CD4-positive, alpha-beta T cell treated with Interleukin-2 at 100 ng/mL for 4 hours (primary cell): ENCODE data around the gene SEC24C.
"Not testable (repeated sequence)": the region's sequence is repeated elsewhere in the genome, so short reads cannot be mapped to it uniquely, and the experiment has no call there.

ENCODE experiments used
- DNase-seq: peaks from one replicate; pipeline ENCODE4 v3.0.0-alpha.2; 2020; ENCODE audit warnings: low spot score

The SEC24C gene, protein sequence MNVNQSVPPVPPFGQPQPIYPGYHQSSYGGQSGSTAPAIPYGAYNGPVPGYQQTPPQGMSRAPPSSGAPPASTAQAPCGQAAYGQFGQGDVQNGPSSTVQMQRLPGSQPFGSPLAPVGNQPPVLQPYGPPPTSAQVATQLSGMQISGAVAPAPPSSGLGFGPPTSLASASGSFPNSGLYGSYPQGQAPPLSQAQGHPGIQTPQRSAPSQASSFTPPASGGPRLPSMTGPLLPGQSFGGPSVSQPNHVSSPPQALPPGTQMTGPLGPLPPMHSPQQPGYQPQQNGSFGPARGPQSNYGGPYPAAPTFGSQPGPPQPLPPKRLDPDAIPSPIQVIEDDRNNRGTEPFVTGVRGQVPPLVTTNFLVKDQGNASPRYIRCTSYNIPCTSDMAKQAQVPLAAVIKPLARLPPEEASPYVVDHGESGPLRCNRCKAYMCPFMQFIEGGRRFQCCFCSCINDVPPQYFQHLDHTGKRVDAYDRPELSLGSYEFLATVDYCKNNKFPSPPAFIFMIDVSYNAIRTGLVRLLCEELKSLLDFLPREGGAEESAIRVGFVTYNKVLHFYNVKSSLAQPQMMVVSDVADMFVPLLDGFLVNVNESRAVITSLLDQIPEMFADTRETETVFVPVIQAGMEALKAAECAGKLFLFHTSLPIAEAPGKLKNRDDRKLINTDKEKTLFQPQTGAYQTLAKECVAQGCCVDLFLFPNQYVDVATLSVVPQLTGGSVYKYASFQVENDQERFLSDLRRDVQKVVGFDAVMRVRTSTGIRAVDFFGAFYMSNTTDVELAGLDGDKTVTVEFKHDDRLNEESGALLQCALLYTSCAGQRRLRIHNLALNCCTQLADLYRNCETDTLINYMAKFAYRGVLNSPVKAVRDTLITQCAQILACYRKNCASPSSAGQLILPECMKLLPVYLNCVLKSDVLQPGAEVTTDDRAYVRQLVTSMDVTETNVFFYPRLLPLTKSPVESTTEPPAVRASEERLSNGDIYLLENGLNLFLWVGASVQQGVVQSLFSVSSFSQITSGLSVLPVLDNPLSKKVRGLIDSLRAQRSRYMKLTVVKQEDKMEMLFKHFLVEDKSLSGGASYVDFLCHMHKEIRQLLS

DNA sequence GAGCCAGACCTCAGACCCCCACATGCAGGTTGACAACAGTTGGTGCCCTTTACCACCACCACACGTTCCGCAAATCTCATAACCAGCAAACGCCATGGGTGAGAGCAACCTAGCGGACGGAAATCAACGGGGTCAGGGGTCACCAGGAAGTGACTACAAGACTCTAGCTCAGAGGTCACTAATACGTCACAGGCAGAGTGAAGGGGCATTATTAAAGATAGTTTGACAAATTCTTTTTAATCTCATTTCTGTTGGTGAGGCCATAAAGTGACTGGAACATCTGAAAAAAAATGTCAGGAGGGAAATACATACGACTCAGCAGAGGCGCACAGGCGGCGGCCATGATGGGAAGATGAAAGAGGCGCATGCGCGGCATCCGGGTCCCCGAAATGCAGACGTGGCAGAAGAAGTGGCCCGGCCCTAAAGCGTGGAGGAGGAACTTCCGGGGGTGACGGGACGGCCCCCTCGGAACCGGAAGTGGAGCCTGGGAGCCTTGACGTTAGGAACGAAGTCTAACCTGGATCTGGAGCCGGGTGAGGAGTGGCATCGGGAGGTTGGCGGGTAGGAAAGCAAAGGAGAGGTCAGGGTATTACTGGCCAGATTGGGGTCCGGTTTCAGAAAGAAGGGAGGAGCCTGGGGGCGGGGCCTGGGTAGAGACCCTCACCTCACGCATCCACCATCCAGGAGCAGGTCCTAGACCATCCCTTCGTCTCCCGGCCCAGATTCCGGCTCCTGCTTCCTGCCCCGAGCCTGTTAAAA is at the start of gene SEC24C:
Gene SEC24C, plus strand, starts transcription at position 468 of the 759 bp plus-strand sequence. CDS start 2,461 bp downstream, outside the sequence.
- DNase-seq: peak; percentile 95

DNA sequence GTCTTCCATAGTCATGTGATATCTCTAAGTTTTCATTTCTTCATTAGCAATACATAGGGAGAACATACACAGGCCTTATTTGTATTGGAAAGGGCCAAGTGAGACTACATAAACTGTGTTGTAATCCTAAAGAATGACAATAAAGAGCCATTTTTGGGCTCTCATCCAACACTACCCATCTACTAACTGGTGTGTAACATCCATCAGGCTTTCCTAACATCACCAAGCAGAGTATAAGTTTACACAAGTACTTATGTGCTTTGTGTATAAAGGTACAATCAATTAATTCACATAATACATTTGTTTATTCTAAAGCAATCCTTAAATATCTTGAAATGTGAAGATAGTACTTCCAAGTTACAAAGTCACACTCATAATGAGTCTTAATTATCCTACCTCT is 48.9 kb upstream of the SEC24C start:
- not testable (repeated sequence) for DNase-seq

DNA sequence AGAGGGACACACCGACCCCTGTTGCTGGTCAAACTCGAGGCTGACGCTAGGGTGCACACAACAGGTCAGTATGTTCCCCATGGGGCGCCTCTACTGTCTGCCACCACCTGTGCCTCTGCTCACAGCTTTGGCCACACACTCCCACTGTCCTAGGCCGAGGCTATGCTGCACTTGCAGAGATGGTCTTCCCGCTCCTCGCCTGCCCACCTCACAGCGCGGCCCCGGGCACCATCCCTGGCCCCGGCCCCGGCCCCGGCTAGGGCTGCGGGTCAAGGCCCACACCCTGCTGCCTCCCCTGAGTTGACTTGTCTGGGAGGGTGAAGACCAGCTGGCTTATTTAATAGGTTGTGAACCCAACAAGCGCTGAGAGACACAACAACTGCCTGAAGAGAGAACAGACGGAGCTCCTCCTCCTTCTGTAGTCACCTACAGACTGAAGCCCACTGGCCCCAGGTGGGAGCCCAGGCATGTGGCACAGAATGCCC is 46.5 kb upstream of the SEC24C start, which contains the start of gene AGAP5:
Gene AGAP5, minus strand, starts transcription at position 435 of the 485 bp plus-strand sequence. Its CDS starts 354 bp downstream, at position 81.
- DNase-seq: not testable (repeated sequence)

DNA sequence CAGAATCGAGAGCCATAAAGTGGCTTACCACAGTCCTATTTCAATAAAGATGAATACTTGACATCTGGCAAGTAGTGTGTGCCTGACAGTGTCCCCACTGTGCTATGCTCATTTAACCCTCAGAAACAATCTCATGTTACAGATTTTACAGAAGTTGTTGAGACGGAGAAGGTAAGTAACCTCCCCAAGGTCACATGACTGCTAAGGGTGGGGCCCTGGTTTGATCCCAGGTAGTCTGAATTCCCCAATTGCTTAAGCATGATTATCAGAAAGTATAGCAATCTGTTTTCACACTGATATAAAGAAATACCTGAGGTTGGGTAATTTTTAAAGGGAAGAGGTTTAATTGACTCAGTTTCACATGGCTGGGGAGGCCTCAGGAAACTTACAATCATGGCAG is 45.4 kb upstream of the SEC24C start:
- not testable (repeated sequence) for DNase-seq

DNA sequence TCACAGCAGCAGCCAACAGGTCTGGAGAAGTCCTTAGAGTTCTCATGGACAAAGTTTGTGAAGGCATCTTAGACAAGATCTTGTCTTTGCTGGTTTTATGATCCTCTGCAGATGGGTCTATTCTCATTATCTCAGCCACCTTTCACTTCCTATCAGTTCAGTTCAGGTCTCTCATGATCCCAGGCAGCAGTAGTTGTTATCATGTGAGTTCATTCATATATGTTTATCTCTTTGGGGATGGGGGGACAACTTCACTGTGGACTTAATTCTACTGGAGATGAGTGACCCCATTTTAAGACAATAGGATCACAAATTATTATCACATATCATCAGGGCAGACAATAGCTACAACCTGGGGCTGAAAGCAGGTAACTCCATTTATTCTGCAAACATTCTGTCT is 40.2 kb upstream of the SEC24C start:
- DNase-seq: not testable (repeated sequence)

DNA sequence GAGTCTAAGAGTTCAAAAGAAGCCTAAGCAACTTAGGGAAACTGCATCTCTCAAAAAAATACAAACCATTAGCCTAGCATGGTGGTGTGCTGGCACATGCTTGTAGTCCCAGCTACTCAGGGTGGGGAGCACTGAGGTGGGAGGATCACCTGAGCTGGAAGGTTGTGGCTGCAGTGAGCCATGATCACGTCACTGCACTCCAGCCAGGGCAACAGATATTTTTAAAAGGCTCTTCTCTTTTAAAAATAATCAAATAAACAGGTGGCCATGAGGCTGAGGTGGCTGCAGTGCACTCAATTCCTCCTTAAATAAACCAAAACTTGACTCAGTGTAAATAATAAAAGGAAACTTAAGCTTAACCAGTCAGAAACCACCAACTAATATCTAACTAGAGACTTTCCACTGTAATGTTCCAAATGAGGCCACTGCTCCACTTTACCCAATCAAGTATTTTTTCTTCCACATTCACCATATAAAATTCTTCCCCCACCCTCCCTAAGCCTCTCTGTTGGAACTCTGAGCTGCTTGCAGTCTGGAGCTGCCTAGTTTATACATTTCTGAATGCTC is 38.6 kb upstream of the SEC24C start:
- DNase-seq: not testable (repeated sequence)

DNA sequence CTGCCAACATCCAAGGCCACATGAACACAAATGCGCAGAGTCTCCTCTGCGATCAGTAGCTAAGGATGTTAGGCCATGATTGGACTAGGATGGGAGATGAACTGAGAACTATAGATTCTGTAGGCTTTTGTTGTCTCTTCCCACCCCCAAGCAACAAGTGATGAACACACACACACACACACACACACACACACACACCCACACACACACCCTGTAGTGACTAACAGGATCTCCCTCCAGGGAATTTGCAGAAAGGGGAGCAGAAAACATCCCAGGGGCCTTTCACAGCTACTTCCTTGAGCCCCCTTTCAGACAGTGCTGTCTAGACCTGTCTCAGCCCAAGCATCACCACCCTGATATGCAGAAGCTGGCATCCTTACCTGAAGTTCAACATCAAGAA is 37.7 kb upstream of the SEC24C start:
- DNase-seq: not testable (repeated sequence)

DNA sequence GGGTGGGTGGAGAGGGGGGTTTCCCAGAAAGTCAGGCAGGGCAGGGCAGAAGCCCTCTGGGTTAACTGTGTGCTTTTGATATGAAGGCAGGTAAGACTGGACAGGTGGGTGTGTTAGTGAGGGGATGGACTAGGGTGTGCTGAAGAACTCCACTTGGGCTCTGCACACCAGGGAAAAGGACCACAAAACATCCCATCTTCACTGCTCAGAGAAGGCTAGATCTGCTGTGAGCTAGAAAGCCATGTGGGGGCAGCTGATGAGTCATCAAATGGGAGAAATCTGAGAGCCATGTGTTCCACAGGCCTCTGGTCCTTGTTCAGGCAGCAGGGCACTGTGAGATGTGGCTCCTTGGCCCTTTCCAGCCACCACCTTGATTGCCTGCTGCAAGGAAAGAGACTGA is 36.5 kb upstream of the SEC24C start:
- DNase-seq: not testable (repeated sequence)

DNA sequence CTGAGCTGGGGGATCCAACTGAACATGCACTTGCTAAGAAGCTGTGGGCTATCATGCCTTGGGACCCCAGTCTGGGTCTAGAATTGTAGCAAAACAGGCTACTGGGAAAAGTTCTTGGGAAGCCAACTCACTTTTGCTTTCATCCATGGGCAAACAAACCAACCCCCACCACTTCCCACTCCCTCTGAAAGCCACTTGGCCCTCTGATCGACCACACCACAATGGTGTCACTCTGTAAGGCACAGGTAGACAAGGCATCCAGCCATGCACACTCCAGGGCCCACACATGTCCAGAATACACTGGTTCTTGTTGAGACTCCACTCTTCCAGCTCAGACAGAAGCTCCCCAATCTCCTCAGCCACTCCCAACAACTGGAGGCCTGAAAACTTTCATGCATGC is 36.0 kb upstream of the SEC24C start:
- not testable (repeated sequence) for DNase-seq

DNA sequence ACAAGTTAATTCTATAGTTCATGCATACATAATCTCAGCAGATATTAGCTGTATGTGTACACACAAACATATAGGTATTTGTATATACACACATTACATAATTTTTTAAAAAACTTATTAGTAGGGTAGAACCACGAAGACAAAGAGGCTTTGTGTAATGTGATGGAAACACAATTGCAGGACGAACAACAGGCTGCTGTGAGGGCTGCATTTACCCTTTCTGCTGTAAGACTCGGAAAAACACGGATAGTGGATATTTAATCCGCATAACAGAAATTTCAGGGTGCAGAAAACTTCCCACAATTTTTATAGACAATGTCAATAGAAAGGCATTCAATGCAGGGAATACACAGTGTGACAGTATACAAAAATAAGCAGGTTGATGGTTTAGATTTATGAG is 32.5 kb upstream of the SEC24C start:
- DNase-seq: not testable (repeated sequence)

DNA sequence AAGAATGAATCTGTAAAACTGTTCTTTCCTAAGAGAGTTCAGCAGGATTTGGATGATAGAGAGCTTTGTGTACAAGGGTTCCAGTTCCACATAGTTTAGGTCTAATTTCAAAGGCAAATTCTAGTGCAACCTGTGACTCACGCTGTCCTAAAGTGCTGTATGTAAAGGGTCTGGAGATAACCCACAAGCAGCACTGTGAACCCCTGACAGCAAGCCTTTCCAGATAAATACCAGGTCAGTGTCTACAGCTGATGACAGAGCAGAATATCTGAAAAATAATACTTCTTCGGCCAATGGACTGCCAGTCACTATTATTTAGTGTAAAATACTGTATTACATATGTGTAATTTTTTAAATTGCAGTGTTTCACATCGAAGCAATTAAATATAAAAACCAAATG is 30.3 kb upstream of the SEC24C start:
- DNase-seq: not testable (repeated sequence)

DNA sequence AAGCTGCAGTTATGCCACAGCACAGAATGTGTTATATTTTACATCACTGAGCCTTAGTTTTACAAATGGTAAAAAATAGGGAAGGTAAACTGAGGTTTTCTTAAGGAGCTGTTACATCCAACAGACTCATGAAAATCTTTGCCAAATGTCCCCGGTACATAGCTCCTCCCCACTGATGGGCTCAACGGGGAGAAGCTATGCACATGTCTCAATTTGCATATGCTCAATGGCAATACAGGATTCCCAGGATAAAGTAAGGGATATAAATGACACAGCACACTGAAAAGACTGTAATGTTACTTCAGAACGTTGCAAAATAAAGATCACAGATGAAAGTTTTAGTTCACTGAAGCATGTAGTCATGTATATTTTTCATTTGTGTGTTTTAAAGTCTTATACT is 29.7 kb upstream of the SEC24C start:
- not testable (repeated sequence) for DNase-seq

DNA sequence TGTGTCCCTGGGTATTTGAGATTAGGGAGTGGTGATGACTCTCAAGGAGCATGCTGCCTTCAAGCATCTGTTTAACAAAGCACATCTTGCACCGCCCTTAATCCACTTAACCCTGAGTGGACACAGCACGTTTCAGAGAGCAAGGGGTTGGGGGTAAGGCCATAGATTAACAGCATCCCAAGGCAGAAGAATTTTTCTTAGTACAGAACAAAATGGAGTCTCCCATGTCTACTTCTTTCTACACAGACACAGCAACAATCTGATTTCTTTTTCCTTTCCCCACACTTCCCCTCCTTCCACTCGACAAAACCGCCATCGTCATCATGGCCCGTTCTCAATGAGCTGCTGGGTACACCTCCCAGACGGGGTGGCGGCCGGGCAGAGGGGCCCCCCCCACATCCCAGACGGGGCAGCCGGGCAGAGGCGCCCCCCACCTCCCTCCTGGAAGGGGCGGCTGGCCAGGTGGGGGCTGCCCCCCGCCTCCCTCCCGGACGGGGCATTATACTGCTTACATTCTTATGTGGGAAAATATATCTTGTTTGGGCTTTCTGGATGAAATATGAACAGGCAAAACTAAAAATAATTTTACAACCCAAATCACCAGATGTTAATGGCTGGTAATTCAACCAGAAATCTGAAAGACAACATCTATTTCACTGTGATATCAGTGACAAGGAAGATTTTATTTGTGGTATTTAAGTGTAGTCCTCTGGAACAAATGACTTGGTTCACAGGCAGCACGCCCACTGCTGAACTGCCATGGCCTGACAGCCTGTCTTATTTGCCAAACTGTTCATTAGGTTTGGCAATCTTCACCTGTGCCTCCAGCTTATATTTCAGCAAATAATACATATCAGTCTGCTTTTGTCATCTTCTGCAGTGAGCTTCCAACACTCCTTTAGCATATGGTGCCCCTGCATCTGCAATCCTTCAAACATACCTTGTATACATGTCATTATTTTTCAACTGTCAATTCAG is 28.7 kb upstream of the SEC24C start:
- DNase-seq: not testable (repeated sequence)

DNA sequence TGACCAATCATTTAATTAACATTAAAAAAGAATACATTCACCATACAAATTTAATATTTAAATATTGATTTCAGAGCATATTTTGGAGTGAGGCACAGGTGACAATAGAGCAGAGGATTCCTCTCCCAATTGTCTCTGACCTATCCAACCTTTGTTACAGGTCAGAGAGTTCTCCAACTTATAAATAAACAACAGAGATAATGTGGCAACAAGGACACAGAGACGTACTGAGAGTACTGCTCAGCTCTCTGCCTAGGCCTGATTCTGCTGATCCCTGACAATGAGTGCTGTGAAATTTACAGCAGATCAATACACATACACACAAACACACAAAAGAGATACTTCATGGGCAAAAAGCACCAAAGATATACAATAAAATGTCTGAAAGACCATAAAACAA is 27.9 kb upstream of the SEC24C start:
- DNase-seq: no peak

DNA sequence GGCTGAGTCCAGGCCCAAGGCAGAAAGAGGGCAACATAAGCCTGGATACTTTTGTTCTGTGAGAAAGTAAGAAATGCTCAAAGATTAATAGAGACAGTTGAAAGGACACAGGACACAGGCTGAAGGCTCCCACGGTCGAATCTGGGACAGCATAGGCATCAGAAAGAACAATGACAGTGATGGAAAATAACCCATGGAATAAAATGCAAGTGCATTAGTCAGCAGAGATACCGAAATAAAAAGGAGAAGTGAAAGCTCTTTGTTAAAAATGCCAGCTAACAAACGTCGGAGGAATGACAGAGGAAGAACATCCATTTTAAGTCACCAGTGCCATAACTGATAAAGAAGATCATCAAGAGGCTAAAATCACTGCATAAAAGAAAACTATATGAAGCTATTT is 26.6 kb upstream of the SEC24C start:
- DNase-seq: no peak

DNA sequence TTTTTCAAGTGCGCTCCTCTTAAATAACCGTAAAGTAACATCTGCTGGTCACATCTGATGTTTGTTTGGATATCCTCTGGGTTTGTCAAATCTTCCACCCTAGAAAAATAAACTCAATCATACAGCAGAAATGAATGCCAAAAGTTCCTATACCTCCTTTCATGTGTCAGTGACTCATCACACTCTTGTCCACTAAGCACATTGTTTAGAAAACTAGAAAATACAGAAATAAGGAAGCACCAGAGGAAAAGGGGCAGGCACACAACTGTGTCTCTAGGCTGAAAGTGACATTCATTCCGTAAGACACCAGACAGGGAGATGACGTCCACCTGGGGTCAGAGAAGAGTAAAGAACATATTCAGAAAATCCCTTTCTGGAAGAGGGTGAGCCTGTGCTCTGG is 23.6 kb upstream of the SEC24C start:
- not testable (repeated sequence) for DNase-seq

DNA sequence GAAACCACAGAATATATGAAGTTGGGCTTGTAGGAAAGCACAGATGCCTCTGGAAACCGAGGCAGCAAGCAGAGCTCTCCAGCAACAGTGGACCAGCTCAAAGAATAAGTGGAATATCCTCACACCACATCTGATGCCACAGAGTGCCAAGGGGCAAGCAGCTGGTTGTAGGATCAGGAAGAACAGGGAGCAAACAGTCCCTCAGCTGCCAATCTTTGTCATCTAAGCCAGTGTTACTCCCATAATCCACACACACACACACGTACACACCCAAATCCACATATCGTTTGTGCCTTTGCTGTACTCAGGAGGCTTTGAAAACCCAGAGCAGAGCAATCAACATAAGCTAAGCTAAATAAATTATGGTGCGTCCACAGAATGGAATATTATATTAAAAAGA is 20.7 kb upstream of the SEC24C start:
- no peak for DNase-seq

DNA sequence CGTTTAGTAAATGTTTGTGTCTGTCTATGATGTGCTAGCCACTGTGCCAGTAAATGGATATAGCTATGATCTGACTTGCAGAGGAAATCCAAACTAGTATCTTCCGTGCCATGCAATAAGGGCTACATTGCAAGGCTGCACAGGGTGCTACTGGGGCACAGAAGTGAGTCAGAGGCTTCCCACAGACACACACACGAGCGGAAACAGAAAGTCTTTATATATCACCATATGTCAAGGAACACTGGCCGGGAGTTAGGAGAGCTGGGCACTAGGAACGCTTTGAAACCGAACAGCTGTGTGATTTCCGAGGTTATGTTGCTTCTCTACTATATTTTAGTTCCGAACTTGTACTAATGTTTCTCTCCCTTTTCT is 14.4 kb upstream of the SEC24C start:
- DNase-seq: peak; percentile 62

DNA sequence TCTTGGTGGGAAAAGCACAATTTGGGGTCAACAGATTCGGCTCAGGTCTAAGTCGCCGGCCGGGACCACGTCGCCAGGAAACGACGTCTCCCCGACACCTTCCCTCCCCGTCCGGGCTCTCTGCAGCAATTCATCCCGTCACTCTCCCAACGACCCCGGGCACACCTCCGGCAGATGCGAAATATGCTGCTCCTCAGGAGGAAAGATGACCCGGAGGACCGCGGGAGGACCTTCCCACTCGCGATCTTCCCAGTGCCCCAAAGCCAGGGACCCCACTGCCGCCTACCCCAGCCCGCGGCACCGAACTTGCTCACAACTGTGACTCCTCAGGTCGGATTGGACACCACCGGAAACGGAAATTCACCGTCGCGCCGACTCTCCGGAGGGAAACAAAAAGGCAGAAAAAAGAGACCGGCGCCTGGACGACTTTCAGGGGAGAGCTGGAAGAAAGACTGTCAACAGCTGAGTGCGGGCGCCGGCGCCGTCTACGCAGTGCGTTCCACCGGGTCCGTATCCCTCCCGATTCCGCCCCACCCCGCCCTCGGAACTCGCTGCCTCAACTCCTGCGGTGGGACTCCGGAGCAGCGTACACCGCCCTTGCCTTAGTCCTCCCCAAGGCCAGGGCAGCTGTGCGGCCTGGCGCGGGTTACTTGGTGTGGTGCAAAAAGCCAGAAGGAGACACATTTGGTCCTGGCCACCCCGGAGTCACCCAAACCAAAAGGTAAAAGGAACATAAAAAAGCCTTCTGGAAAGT is 13.8 kb upstream of the SEC24C start:
- peak; percentile 93 for DNase-seq
